ENCODE results near the gene OR6B3. TPM values are rescaled to one million over a fixed set of nuclear protein-coding genes. Genes with fewer than 3 reads are reported as not detected.

OR6B3 gene
- total RNA-seq = not detected in 2 replicates

GRCh38 chr2:240053173-240054155 lies at the start of gene OR6B3:
Gene OR6B3 (minus strand): TSS chr2:240053521.

DNA sequence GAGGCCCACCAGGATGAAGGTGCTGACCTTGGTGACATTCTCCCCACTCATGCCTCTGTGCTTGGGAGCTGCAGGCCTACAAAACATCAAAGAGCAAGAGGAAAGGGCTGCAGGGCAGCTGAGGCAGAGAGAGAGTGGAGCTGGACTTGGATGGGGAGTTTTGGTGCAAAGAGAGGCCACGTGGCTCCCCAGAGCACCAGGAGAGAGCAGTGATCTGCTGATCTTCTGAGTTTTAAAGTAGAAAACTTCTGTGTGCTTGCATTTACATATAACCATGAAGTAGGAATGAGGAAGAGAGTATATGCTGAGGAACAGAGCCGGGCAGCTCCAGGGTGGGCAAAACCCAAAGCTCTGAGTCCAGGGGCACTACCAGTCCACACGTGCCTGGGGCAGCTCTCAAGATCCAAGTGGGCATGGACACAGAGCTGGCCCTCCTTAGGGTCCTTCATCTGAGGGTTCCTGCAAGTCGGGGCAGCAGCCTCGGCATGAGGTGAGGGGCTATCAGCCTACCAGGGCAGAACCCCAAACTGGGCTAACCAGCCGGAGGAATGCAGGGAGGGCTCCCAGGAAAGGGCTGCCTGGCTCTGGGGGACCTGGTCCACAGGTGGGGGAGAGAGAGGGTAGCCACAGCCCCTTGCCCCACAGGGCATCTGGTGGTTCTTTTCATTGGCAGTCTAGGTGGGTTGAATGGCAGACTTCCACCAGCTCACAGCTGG lies 22.8 kb downstream of the OR6B3 start, which contains the start of gene OR6B2:
Gene OR6B2 (minus strand): TSS at position 51 of the 716 bp plus-strand sequence. CDS start 0 bp downstream, at position 51.

Other genes with a start within 250 kb of the OR6B3 start
- gene NDUFA10, start 28.2 kb downstream of the OR6B3 start, total RNA-seq = 99.5 and 124 TPM in 2 replicates
- not detected in 2 replicates for gene OR6B2, start 23.1 kb downstream of the OR6B3 start, total RNA-seq
- gene COPS9, start 82.8 kb upstream of the OR6B3 start, total RNA-seq = 89.4 and 116 TPM in 2 replicates
- gene OTOS, start 87.1 kb upstream of the OR6B3 start, total RNA-seq = not detected in 2 replicates

All from vein endothelial cell (primary cell).